NCI-H526 treated with DMSO at 0.1 percent for 48 hours (cell line): ENCODE measurements around the gene CENPB.

Experiments used
- DNase-seq: peaks from one replicate; lab custom pipeline; 2025; lab: John Stamatoyannopoulos, UW

CENPB gene

DNA sequence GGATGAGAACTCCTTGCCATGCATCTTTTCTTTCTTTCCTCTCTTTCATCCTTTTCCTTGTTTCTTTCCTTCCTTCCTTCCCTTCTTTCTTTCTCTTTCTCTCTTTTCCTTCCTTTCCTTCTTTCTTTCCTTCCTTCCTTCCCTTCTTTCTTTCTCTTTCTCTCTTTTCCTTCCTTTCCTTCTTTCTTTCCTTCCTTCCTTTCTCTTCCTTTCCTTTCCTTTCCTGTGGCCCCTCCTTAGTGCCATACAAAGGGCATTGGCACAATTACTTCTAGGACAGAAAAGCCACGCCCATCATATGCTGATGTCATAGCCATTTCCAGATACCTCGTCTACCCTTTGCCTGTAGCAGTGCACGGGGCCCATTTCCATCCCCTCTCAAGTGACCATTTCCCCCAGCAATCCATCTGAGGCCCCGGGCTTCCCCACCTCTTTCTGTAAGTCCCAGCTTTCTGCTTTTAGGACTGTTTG is 2.2 kb upstream of the CENPB start:
- DNase-seq: no peak

DNA sequence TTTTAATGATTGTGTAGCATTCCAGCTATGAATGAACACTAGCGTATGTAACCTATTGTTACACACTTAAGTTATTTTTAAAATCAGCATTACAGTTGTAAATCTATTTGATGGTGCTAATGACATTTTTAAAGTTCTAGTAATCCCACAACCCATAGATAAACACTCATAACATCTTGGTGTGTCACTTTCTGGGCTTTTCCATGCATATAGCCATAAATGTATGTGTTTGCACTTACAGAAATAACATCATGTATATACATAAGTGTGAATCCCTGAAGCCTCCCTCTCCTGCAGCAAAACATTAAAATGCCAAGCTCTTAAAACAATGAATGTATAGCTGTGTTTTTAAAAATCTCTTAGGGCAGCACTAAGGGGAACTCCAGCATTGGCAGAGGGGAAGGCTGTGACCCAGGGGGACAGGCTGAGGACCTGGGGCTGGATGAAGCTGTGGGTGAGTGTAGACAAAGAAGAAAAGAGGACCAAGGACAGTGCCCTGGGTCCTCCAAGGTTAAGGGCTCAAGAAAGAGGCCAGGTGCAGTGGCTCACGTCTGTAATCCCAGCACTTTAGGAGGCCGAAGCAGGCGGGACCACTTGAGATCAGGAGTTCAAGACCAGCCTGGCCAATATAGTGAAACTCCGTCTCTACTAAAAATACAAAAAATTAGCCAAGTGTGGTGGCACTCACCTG is 929 bp upstream of the CENPB start:
- DNase-seq: no peak

DNA sequence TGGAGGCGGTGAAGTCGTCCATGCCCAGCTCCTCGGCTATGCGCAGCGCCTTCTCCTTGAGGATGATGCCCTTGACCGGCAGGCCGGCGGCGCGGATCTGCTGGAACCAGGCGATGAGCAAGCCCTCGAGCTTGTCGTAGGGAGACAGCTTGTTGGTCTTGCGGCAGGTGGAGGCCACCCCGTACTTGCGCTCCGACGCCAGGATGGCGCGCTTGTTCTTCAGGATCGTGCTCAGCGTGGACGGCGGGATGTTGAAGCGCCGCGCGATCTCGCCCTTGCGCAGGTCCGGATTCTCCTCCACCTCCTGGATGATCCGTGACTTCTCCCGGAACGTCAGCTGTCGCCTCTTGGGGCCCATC is 435 bp downstream of the CENPB start:
- no peak for DNase-seq

DNA sequence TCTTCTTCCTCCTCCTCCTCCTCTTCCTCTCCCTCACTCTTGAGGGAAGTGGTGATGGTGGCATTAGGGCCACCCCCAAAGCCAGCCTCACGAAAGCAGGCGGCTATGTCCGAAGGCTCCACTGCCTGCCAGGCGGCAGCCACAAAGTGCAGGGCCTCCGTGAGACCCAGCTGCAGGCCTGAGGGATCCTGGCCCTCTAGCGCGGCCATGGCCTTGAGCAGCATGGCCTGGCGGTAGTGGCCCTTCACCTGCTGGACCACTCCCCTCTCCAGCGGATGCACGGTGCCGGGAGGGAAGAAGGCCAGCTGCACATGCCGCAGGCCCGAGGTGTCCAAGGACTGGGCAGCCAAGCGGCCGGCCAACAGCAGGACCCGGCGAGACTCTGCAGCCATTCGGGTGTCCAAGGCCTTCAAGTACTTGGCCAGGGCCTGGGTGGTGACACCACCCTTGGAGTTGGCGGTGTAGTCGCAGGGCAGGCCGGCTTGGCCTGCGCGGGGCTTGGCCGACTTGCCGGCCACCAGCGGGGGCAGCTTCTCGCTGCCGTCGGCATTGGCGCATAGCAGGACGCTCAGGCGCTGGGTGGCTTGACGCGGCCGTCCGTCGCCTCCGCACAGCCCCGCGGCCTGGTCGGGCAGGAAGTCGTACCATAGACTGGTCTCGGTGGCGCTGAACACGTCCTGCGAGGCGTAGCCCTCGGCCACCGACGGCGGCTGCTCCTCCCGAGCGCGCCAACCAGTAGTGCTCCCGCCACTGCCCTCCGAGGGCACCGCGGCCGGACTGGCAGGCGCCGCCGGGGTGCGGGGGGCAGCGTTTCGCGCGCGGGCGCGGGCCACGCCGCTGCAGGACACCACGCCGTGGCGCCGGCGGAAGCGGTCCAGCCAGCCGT is 1.1 kb downstream of the CENPB start:
- DNase-seq: no peak

DNA sequence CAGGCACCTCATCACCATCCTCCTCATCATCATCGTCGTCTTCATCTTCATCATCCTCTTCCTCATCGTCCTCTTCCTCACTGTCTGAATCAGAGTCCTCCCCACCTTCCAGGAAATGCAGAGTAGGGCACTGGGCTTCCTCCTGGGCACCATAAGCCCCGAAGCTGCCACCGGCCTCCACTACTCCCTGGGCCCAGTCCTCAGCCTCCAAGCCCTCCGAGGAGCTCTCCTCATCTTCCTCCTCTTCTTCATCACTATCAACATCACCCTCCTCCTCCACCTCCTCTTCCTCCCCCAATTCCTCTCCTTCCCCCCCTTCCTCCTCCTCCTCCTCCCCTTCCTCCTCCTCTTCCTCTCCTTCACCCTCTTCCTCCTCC is 1.7 kb downstream of the CENPB start:
- DNase-seq: no peak

DNA sequence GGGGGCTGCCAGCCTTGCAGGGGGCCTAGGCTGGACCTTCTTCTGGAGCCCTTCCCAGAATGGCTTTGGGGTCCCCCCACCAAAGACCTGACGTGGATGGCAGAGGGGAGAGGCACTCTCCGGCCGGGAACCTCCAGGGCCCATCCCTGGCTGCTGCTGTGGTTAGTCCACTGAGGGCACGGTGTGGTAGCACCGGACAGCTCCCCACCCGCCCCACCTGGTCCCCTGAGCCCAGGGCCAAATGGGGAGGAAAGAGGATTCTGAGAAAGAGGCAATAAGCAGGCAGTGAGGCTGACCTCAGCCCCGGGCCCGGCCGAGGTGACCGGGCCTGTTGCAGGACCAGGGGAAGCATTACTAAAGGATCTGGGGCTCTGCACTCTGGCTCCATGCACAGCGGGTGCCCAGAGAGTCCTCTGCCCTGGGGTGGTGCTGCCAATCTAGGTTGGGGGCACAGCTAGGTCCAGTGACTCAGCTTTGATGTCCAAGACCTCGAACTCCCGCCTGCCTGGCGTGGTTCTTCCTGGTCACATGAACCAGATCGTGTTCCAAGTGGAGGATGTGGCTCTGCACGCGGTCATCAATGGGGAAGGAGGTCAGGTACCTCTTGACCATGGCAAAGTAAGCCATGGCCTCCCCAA is 2.2 kb downstream of the CENPB start:
- no peak for DNase-seq

DNA sequence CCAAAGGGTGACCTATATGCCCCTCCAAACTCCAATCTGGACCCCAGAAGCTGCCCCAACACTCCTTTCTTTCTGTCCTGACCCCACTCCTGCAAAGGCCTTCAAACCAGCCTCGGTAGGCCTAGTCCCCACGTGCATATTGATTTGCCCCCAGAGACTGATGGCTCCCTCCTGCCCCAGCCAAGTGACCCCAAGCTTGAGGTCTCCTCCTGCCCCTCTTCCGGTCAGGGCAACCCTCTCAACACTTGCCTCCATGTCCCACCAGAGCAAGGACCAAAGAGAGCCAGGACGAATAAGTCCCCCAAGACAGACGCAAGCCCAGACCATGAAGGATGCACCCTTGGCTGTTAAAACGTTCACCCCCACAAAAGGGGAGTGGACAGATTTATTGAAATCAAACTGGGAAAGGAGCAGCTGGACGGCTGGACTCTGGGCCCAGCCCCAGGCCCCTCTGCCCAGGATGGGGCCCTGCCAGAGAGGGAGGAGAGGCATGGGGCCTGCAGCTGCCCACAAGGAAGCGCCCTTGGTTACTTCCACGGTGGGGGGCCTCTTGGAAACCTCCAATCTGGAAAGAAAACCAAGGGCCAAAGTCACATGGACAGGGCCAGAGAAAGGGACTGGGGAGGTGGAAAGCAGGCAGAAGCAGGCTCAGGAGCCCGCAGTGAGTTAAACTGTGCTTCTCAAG is 2.9 kb downstream of the CENPB start:
- no peak for DNase-seq

DNA sequence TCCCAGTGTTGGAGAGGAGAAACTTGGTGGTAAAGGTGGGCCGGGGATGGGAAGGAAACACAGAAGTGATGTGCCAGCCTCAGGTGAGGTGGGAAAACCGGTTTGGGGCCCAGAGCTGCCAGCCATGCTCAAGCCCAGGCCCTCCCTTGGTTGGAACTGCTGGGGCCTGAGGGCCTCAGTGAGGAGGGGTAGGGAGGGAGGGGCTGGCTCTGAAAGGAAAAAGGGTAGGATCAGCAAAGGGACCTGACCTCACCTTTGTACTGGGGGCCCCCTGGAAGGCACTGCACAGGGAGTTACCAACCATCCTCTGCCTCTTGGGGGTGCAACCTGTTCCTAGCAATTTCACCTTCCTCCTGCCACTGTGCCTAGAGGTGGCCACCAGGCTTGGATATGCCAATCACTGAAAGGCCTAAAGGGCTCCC is 3.5 kb downstream of the CENPB start:
- no peak for DNase-seq

DNA sequence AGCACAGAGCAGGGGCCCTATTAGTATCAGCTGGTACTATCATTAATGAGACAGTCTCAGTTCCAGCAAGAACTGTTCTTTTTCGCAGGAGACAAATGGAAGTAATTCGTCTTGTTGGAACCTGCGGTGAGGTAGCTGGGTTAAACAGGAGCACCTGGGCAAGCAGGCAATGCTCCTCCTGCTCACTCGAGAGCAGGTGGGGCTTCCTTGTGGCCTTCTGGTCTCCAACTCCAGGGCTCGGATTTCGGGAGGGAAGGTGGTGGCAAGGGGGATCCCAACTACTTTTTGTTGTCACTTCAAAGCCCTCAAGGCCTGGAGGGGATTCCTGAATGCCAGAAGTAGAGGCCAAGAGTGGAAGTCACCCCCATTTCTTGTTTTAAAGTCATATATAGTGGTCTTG is 3.9 kb downstream of the CENPB start:
- DNase-seq: no peak

DNA sequence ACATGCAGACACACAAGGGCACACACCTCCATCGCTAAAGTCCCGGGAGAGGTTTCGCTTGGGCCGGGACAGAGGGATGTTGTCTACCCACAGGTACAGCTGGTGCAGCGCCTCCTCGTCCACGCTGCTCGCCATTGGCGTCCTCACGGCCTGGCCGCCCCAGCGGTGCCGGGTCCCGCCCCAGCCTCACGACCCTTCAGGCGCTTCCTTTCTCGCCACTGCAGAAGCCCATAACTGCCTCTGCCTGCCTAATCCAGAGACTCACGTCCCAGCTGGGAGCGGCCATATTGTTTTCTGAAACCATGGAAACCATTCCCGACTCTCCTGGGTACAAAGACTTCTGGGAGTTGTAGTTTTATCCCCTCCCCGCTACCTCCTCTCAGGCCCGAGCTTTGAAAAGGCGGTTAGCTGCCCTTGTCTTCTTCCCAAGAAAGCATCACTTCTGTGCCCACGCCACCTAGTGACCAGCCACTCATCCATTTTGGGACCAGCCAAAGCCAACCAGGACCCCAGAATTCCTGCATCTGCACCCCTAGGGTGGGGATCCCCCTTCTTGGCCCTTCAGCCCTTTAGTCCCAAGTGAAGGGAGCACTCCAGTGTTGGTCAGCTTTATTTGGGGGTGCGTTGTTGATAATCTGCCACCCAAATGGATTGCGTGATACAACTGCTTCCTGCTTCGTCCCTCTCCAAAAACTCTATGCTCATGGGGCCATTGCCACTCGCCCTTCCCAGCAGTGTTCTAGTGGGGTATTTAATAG is 5.2 kb downstream of the CENPB start, which contains the start of gene SPEF1:
TSS of gene SPEF1 (minus strand) at position 296 of the 758 bp plus-strand sequence. CDS start at position 135, 161 bp downstream.
- peak; percentile 94 for DNase-seq

DNA sequence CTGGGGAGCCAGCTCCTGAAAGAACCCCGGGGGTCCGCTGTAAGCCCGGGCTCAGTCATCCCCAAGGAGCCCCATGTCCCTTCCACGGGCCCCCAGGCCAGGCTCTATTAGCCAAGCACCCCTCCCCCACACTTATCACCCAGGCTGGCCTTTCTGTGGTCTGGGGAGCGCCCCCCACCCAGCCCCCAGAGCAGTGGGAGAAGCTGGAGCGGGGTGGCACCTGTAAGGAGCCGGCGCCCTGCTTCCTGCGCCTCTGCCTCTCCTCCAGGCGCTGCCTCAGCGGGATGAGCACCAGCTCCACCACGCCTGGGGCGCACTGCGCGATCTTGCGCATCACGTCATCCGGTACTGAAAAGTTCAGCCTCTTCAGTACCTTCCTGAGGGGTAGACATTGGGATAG is 7.6 kb downstream of the CENPB start:
- no peak for DNase-seq

DNA sequence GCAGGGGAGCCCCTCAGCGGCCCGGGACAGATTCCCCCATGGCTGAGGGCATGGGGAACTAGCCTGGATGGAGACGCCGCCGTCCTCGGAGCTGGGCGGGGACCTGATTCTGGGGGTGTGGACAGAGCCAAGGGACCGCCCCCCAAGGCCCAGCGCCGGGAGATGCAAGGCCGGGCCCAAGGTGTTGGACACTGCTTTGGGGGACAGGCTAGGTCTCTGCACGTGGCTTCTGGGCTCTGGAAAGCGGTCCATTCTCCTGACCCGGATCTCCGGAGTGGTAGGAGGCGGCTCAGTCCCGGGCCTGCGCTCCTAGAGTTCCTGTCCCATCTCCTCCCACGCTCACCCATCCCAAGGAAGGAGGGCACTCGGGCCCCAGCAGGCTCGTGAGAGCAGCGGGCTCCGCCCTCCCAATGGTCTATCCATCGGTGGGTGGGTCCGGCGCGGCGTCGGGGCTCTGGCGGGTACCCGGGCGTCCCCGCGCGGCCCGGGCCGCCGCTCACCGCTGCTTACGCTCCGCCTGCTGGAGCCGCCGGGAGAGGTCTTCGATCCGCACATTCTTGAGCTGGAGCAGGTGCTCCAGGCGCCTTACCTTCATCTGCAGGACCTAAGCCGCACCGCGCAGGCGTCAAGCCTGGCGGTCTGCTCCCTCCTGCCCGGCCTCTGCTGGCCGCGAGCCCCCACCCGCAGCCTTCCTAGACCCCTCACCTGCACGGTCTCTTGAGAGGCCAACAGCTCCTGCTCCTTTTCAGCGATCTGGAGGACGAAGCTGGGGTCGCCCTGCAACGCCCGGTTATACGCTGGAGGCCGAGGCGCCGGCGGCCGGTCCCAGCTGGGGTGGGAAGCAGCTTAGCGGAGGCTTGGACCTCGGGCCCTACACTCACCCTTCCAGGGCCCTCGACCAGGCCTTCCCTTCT is 8.6 kb downstream of the CENPB start:
- peak; percentile 57 for DNase-seq

DNA sequence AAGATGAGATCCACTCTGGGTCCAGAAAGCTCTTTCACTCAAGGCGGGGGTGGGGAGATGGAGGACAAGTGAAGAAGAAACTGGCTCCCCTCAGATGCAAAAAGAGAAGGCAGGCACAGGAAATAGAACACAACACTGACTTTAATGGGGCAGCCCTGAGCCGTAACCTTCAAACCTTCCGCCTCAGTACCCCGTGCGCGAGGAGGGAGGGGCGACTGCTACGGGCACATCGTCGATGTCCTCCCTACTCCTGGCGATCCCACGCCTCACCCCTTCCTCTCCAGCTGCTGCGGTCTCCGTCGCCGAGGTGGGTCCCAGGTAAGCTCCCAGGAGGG is 9.2 kb downstream of the CENPB start:
- no peak for DNase-seq

DNA sequence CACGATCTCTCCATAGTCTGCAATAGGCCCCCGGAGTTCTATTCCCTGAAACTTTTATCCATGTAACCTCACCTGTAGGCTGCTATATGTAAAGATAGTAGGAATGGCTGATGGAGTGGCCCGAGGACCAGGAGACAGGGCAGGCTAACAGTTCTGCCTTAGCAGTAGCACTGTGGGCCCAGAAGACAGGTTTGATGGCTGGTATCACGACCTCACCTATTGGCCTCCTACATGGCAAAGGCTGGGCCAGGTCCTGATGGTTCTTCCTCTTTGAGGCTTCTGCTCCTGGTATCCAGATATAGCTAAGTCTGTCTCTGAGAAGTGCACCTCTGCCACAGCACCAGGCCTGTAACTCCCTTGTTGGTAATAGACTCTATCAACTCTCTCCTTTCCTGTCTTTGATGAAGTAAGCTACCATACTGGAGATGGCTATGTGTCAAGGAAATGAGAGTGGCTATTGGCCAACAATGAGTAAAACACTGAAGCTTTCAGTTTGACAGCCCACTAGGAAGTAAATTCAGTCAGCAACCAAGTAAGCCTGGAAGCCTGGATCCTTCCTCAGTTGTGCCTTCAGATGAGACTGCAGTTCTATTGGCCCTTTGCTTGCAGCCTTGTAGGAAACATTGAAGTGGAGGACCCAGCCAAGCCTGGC is 11.0 kb downstream of the CENPB start:
- no peak for DNase-seq

DNA sequence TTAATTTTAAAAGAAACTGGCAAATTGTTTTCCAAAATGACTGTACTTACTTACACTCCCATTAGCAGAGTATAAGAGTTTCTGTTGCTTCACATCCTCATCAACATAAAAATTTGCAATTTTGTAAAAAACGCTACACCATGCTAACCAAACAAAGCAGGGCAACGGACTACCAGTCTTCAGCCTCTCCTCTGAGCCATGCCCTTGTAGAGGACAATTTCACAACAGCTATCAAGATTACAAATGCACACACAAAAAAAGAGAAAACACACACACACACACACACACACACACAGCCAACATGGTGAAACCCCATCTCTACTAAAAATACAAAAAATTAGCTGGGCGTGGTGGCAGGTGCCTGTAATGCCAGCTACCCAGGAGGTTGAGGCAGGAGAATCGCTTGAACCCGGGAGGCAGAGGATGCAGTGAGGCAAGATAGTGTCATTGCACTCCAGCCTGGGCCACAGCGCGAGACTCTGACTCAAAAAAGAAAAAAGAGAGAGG is 14.9 kb downstream of the CENPB start:
- no peak for DNase-seq

DNA sequence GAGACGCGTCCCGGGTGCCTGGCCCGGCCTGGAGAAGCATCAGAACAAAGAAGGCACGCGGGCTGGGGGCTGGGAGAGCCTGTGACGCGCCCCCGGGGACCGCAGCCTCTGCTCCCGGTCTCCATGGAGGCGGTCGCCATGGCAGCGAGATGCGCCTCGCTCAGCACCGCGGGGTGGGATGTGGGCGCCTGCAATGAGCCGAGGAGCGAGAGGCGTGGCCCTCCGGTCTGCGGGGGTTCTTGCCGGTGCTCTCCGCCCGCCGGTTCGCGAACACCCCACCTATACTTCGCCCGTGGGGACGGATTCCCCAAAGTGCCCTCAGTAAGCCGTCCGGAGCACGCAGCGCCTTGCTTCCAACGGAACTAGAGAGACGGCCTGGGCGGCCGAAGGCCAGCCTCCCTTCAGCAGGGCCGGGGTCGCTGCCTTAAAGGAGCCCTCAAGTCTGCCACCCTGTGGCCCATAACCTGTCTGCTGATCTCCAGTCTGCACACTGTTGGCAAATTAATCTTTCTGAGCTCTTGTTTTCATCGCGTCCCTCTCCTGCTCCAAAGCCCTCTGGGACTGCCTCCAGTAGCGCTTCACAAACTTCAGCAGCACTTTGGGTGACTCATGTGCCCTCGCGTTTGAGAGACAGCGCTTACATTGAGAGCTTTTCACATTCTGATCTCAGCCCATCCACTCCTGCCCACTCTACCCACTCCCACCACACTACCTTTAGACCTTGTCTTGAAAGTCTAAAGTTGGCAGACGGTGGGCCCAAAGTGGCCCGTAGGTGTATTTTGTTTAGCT is 18.0 kb downstream of the CENPB start:
- DNase-seq: peak; percentile 74

DNA sequence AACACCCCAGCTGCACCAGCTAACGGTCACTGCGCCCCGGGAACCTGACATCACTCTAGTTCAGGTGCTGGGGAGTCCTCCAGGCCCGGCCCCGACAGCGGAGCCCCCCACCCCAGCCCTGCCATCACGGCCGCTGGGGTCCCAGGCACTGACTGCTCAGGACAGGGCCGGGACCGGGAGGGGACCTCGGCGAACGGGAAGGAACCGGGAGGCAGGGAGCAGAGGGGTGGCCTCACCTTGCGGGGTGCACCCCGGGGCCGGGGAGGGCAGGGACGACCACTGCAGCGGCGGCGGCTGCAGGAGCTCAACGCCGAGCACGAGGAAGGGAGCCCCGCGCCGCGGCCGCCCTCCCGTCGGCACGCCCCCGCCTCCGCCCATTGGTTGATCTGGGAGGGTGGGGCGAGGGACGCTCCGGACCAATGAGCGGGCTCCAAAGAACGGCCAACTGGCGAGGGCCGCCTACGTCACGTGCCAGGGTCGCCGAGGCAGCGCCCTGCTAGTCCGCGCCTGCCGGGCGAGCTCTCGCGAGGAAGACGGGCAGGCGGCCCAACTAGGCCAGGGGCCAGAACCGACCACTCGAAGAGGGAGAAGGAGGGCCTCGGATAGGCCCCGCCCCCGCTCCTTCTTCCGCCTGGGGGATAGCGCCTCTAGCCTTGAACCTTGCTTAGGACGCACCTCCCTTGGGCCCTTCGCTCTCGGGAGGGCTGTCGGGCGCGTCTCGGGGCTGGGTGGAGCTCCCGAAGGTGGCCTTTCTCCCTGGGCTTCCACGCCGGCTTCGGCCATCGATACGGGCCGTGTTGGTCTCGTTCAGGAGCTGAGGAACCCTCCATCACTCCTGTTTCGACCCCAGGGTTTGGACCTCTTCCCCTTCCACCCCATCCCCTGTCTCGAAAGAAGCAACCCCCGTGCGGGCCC is 18.9 kb downstream of the CENPB start, which contains the start of gene ADISSP:
TSS of gene ADISSP (minus strand) at position 327 of the 915 bp plus-strand sequence. CDS start 7,653 bp downstream, outside the sequence.
- DNase-seq: peak; percentile 96

DNA sequence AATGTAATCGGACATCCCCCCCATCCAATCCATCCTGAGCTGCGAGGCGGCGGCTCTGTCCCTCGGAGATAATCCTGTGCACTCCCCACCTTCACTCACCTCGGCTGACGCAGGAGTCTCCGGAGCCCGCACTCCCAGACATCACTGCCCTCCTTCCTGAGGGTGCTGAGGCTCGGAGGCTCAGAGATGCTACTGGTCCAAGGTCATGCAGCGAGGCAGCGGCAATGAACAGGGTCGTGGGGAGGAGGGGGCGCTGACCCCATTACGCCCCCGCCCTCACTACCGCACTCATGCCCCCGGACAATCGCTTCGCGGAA is 19.5 kb downstream of the CENPB start:
- DNase-seq: no peak
